Activated naive CD4-positive, alpha-beta T cell treated with anti-CD3 and anti-CD28 coated beads, Interleukin-2, amount 10 ng/mL, durations not matched to agents 5 hours and 36 hours (primary cell): ENCODE data around the gene TRIM67. TPM values are rescaled to one million over a fixed set of nuclear protein-coding genes. Genes with fewer than 3 reads are reported as not detected.

ENCODE experiments used
- total RNA-seq, 2 experiments: library from RNA; stranded (reverse); gene quantifications; one replicate each; pipeline ENCODE4 v1.2.3, GENCODE V29; 2021

The TRIM67 gene
- total RNA-seq: not detected

DNA sequence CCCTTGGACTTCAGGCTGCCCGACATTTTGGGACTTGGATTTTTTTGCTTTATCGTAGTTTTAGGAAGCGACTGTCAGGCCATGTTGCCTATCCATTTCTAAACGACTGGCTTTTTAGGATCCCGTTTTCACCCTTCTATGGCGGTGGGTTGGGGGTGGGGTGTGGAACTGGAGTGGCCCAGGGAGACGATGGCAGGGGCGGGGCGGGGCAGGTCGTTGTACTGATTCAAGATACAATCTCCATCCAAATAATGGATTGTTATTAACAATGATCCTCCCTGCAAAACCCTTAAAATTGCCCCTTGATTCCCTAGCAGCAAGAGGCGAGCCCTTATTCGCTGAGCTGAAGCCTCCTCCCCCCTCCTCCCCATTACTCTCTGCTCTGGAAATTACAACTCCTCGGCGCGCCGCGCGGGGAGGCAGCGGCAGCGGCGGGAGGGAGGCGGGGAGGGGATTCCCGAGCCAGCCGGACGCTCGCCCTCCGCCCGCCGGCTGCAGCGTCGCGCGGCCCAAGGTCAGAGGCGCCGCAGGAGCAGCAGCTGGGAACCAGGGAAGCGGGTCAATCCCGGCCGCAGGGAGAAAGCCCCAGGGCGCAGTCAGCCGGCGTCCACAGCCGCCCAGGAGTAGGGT, at the start of gene TRIM67:
TRIM67 (plus strand) TSS at position 392 of the 630 bp plus-strand sequence. CDS start 912 bp downstream, outside the sequence.

DNA sequence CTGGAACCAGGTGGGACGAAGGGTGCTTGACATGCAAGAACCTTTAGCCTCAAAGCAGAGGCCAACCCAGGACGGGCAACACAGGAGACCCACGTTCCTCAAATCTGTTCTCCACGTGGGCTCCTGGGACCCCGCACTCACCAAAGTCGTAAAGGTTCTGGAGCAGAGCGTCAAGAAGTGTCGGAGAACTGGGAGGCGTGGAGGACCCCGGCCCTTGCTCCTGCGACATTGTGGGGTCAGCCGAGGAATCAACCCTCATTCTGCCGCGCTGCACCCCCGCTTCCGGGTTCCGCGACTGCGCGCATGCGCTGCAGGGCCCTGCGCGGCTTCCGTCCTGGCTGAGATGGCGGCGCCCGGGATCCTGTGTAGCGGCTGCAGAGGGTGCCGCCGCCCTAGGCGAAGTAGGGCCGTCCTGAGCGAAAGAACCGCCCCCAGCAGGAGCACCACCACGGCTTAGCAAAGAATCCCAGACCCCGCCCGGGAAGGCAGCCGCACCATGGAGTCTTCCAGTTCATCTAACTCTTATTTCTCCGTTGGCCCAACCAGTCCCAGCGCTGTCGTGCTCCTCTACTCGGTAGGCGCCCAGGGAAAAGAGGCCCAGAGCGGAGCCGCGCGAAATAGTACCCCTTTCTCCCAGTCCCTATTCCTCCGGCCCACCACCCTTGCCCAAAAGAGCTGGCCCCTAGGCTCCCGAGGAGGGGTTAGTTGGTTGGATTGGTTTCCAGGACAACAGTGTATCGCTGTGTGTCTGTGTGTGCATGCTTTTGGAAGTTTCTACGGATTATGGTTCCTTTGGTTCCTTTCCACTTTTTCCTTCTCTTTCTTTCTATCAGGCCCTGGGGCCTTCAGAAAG, 79.3 kb downstream of the TRIM67 start, which contains the start of gene GNPAT:
GNPAT (plus strand) TSS at position 330 of the 853 bp plus-strand sequence; CDS start at position 497, 167 bp downstream.

Other genes with a start within 250 kb of the TRIM67 start
- gene TTC13, start 183.2 kb upstream of the TRIM67 start, total RNA-seq: 10 to 100 TPM; 45.5 to 47.0 TPM
- 10 to 100 TPM; 12.5 to 13.1 TPM for gene ARV1, start 183.0 kb upstream of the TRIM67 start, total RNA-seq
- gene FAM89A, start 121.8 kb upstream of the TRIM67 start, total RNA-seq: 1 to 10 TPM; 5.1 to 8.6 TPM
- 10 to 100 TPM; 34.3 to 34.7 TPM for gene GNPAT, start 79.2 kb downstream of the TRIM67 start, total RNA-seq
- gene EXOC8, start 175.8 kb downstream of the TRIM67 start, total RNA-seq: 10 to 100 TPM; 20.2 to 20.7 TPM
- gene SPRTN, start 176.2 kb downstream of the TRIM67 start, total RNA-seq: 10 to 100 TPM; 11.0 to 11.2 TPM